ENCODE data around the gene NPHP4.

DNA sequence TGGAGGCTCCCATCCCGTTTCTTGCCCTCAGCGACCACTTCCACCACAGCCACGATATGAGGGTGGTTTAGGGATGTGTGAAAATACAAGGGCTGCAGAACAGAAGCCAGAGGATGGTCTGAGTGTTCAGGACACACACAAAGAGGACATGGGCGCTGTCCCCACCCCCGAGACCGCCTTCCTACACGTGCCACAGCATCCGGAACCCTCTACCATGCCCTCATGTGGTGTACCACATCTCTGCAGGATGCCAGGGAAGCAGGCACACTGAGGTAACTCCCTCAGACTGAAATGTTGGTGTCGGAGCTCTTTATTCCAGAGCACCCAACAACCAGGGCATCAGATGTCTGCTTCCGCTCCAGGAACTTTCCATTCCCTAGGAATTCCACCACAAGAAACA is 23.1 kb downstream of the NPHP4 start:
- TF ChIP-seq, protein P1, sequence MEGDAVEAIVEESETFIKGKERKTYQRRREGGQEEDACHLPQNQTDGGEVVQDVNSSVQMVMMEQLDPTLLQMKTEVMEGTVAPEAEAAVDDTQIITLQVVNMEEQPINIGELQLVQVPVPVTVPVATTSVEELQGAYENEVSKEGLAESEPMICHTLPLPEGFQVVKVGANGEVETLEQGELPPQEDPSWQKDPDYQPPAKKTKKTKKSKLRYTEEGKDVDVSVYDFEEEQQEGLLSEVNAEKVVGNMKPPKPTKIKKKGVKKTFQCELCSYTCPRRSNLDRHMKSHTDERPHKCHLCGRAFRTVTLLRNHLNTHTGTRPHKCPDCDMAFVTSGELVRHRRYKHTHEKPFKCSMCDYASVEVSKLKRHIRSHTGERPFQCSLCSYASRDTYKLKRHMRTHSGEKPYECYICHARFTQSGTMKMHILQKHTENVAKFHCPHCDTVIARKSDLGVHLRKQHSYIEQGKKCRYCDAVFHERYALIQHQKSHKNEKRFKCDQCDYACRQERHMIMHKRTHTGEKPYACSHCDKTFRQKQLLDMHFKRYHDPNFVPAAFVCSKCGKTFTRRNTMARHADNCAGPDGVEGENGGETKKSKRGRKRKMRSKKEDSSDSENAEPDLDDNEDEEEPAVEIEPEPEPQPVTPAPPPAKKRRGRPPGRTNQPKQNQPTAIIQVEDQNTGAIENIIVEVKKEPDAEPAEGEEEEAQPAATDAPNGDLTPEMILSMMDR (IDR thresholded peaks at IDR 0.05): no peak
- TF ChIP-seq POLR2AphosphoS5 (IDR thresholded peaks at IDR 0.05; ENCODE audit: insufficient read depth in 1 of 2, low read depth in 1 of 2) (no peak), POLR2A (IDR thresholded peaks at IDR 0.05) (no peak)
